Measurements from ENCODE around the gene IPMK.
"Not testable (repeated sequence)": the region's sequence is repeated elsewhere in the genome, so short reads cannot be mapped to it uniquely, and the experiment has no call there.

Gene IPMK

DNA sequence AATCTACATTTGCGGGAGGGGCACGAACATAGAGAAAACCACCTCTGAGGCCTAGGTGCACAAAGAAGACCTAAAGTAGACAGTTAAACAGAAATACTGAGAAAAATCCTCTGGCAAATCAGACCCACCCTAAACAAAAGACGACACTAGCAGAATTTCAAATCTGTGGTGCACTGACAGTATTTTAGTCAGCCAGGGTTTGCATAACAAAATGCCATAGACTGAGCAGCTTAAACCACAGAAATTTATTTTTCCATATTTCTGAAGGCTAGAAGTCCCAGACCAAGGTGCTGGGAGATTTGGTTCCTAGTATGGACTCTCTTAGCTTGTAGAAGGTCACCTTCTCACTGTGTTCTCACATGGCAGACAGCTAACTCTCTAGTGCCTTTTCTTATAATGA, 26.3 kb downstream of the IPMK start:
- TF ChIP-seq, protein P1, sequence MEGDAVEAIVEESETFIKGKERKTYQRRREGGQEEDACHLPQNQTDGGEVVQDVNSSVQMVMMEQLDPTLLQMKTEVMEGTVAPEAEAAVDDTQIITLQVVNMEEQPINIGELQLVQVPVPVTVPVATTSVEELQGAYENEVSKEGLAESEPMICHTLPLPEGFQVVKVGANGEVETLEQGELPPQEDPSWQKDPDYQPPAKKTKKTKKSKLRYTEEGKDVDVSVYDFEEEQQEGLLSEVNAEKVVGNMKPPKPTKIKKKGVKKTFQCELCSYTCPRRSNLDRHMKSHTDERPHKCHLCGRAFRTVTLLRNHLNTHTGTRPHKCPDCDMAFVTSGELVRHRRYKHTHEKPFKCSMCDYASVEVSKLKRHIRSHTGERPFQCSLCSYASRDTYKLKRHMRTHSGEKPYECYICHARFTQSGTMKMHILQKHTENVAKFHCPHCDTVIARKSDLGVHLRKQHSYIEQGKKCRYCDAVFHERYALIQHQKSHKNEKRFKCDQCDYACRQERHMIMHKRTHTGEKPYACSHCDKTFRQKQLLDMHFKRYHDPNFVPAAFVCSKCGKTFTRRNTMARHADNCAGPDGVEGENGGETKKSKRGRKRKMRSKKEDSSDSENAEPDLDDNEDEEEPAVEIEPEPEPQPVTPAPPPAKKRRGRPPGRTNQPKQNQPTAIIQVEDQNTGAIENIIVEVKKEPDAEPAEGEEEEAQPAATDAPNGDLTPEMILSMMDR (conservative IDR thresholded peaks at IDR 0.05; ENCODE audit: low read depth, low read length): no peak
- peak; percentile 79 for DNase-seq (ENCODE audit: low read depth)
- no peak overlapping the region for H3K4me3 ChIP-seq (ENCODE audit: low read depth, low read length)

DNA sequence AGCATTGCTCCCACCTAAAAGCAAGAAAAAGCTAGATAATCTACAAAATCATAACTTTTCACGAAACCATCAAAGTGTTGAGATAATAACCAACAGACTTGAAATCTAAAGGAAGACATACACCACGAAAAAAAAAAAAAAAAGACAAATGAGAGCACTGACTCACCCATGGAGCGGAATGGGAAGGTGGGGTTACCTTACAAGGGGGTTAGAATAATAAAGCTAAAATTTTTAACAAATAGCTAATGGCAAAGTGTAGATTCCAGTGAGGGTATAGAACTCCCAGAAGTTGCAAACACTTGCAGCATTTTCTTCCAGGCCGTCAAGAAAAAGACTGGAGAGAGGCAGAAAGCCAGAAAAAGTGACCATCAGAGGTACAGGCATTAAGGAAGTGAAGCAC, 27.2 kb downstream of the IPMK start:
- TF ChIP-seq, protein P1 (conservative IDR thresholded peaks at IDR 0.05; ENCODE audit: low read depth, low read length): no peak

DNA sequence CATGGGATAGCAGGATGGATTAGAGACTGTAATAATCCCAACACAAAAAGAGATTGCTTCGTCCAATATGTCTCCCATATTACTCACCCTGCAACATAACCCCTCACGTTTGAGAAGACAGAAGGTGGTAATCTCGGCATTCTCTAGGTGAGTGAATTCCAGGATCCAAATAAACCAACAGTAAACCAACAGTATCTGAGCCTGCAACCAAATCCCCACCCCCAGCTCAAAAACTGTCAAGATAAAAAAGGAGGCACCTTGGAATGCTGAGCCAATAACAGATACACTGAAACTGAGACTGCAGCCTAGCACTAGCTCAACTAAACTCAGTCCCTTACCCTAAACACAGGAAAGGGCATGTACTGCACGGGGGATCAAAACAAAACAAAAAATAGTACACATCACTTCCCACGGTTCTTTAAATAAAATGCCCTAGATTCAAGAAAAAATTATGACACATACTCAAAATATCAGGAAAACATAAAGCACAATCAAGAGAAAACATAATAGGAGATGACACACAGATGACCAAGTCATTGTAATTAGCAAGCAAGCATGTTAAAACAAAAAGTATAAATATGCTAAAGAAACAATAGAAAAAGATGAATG, 28.0 kb downstream of the IPMK start:
- DNase-seq (ENCODE audit: low read depth): peak; percentile 47
- no peak overlapping the region for H3K4me3 ChIP-seq (ENCODE audit: low read depth, low read length)
- TF ChIP-seq, protein P1 (conservative IDR thresholded peaks at IDR 0.05; ENCODE audit: low read depth, low read length): no peak

More for the DNA sequence above, 27.2 kb downstream of the IPMK start:
- H3K4me3 ChIP-seq (ENCODE audit: low read depth, low read length): no peak overlapping the region
- peak; percentile 49 for DNase-seq (ENCODE audit: low read depth)

DNA sequence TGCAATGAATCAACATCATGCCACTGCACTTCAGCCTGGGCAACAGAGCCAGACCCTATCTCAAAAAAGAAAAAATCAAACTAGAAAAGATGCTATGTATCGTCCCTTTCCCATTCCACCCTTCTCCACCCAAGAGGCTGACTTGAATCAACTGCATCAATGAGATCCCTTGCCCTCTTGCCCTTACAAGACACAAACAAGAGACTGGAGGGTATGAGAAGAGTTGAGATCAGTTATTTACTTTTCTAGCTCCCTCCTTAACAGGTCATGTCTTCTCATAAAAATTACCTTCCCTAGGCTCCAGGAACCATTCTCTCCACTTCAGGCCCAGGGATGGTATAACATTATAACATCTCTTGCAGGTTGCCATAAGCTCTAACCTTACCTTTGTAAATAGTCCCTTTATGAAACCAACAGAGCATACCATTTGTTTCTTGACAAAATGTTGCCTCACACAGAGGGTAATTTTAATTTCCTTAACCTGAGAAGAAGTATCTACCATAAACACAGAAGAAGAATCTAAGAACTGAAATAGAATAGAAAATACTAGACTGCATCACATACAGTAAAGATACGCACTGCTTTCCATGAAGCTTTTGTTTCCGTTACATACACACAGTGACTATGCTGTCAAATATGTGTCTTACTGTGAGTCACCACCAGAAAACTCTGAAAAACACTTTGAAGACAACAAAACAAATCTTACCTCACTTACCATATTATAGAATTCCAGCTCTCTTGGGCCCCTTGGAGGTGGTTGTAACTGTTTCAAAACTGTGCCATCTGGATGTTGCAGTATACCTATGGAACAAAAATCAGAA, 30.5 kb downstream of the IPMK start:
- TF ChIP-seq, protein P1 (conservative IDR thresholded peaks at IDR 0.05; ENCODE audit: low read depth, low read length): no peak
- no peak overlapping the region for H3K4me3 ChIP-seq (ENCODE audit: low read depth, low read length)
- peak; percentile 96 for DNase-seq (ENCODE audit: low read depth)

- not testable (repeated sequence) for DNase-seq (ENCODE audit: low read depth); H3K4me3 ChIP-seq (ENCODE audit: low read depth, low read length)
These were observed 37.8 kb downstream of the IPMK start for GRCh38 chr10:58229856-58230255.

DNA sequence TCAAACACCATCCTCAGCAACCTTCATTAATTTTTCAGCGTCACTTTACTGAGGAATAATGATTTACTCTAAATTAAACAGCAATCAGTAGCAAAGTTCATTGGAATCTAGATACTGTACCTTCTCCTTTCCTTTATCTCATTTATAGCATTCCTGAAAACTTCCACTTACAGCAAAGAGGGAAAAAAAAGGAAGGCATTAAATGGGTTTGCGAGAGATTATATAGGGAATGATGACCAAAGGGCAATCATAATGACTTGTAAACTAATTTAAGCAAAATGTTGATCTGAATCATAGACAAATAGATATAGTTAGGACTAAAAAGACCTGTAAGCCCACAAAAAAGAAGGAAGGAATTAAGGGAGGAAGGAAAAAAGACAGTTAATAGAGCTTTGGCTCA, 42.0 kb downstream of the IPMK start:
- TF ChIP-seq, protein P1 (conservative IDR thresholded peaks at IDR 0.05; ENCODE audit: low read depth, low read length): no peak
- no peak for DNase-seq (ENCODE audit: low read depth)
- no peak overlapping the region for H3K4me3 ChIP-seq (ENCODE audit: low read depth, low read length)

DNA sequence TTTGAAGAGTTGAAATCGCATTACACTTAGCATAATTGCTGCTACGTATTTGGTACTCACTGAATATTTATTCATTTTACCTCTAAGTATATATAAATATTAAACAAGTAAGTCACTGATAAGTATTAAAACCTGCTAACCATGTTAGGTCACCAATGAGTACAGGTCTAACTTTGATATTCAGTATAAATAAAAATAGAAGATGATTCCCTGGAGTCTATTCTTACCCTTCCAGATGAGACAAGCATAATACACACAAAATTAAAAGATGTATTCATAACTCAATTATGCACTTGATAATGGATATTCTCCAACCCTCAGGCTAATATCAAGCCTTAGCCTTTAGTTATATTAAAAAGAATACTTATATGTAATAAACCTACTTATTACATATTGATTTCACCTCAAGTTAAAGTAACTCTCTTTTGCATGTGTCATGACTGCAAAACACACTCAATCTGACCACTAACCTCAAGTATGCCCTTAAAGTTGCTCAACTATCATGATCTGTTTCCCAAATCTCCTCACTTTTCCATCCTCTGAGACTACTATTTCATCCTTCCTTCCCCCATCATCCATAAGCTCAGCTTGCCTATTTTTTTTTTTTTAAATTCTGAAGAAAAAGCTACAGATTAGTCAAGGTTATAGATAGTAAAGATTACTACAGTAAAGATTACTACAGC, 46.8 kb downstream of the IPMK start:
- peak; percentile 66 for DNase-seq (ENCODE audit: low read depth)
- TF ChIP-seq, protein P1 (conservative IDR thresholded peaks at IDR 0.05; ENCODE audit: low read depth, low read length): no peak
- H3K4me3 ChIP-seq (ENCODE audit: low read depth, low read length): no peak overlapping the region

All from choroid plexus epithelial cell (primary cell).